ENCODE results near the gene ACADVL.
"Not testable (repeated sequence)": the region's sequence is repeated elsewhere in the genome, so short reads cannot be mapped to it uniquely, and the experiment has no call there.

The ACADVL gene

GRCh38 chr17:7235693-7236665 is 16.2 kb downstream of the ACADVL start:
- DNase-seq, result no peak

- DNase-seq, result no peak
These were observed 17.1 kb downstream of the ACADVL start for GRCh38 chr17:7236808-7237207.

GRCh38 chr17:7237266-7237760 is 17.6 kb downstream of the ACADVL start:
- no peak for DNase-seq

- DNase-seq, result no peak
These were observed 18.2 kb downstream of the ACADVL start for GRCh38 chr17:7237761-7238419.

- no peak for DNase-seq
These were observed 18.8 kb downstream of the ACADVL start for GRCh38 chr17:7238420-7239090.

GRCh38 chr17:7239091-7240027 is 19.6 kb downstream of the ACADVL start, which contains the start of gene PHF23:
PHF23 (minus strand) TSS chr17:7239457; CDS start chr17:7239279, 178 bp downstream.
- peak; percentile 92 for DNase-seq

- no peak for DNase-seq
These were observed 20.6 kb downstream of the ACADVL start for GRCh38 chr17:7240375-7240774.

- DNase-seq, result no peak
These were observed 21.5 kb downstream of the ACADVL start for GRCh38 chr17:7241090-7241733.

- peak; percentile 55 to 60 for DNase-seq
These were observed 22.3 kb downstream of the ACADVL start, which contains the start of gene GABARAP for GRCh38 chr17:7241783-7242716. GABARAP (minus strand) TSS chr17:7242449; CDS start chr17:7242330, 119 bp downstream.

GRCh38 chr17:7242717-7243452 is 23.1 kb downstream of the ACADVL start:
- DNase-seq, result peak; percentile 62 to 77

GRCh38 chr17:7243453-7243729 is 23.7 kb downstream of the ACADVL start:
- no peak for DNase-seq

- not testable (repeated sequence) for DNase-seq
These were observed 24.1 kb downstream of the ACADVL start for GRCh38 chr17:7243838-7244237.

GRCh38 chr17:7246779-7247178 is 27.0 kb downstream of the ACADVL start:
- DNase-seq, result no peak

GRCh38 chr17:7248796-7249195 is 29.1 kb downstream of the ACADVL start:
- no peak for DNase-seq

- no peak for DNase-seq
These were observed 29.5 kb downstream of the ACADVL start for GRCh38 chr17:7249214-7249613.

GRCh38 chr17:7249830-7250229 is 30.1 kb downstream of the ACADVL start:
- peak in 1 of 2 experiments; percentile 19 for DNase-seq

GRCh38 chr17:7250695-7251627 is 31.2 kb downstream of the ACADVL start:
- DNase-seq, result no peak

- DNase-seq, result peak; percentile 91 to 95
These were observed 32.0 kb downstream of the ACADVL start, which contains the start of gene CTDNEP1 for GRCh38 chr17:7251661-7252175. CTDNEP1 (minus strand) TSS chr17:7251734; CDS start chr17:7251296, 438 bp downstream.
